DMS114 treated with DMSO at 0.1 percent for 48 hours (cell line): ENCODE results near the gene RIMBP2.

ENCODE experiments used
- DNase-seq: peaks from one replicate; lab custom pipeline; 2025; ENCODE audit not compliant: unreplicated experiment; lab: John Stamatoyannopoulos, UW

Gene RIMBP2

GRCh38 chr12:130351326-130351725 lies 364.8 kb downstream of the RIMBP2 start:
- no peak for DNase-seq

- no peak for DNase-seq
These were observed 365.4 kb downstream of the RIMBP2 start for GRCh38 chr12:130350715-130351114.

- no peak for DNase-seq
These were observed 368.5 kb downstream of the RIMBP2 start for GRCh38 chr12:130347588-130347987.
